H1 (cell line): ENCODE measurements around the gene KTI12. TPM values are rescaled to one million over a fixed set of nuclear protein-coding genes. Genes with fewer than 3 reads are reported as not detected.
A peak's percentile ranks its signal among the peaks of the same experiment; 100 is the strongest.

Source experiments
- CTCF ChIA-PET: fragments of 300-600 bp; sonication (Branson Sonifier 250); formaldehyde crosslinking; loops from one replicate; lab custom pipeline; 2021; ENCODE audit not compliant: partially characterized antibody; lab: Charles Lee
- POLR2A ChIA-PET: fragments of 300-600 bp; sonication (Branson Sonifier 250); formaldehyde crosslinking; loops from one replicate; lab custom pipeline; 2021; ENCODE audit warnings: inconsistent platforms; ENCODE audit not compliant: partially characterized antibody; lab: Charles Lee
- DNase-seq, 2 experiments: peaks; one replicate each; pipeline versions ENCODE4 v3.0.0 to v3.0.0-alpha.2; 2010 to 2022; ENCODE audit warnings: low spot score in 2 of 2, low read depth in 1 of 2, mixed read lengths in 1 of 2
- FAIRE-seq: peaks from 2 replicates; lab custom pipeline; 2011; peaks lifted over from hg19 to GRCh38; lab: Jason Lieb, UNC
- H2AFZ ChIP-seq: 2 replicates; pipeline ENCODE4 v1.8.1; 2012; ENCODE audit warnings: low read length, inconsistent platforms
- H2AK5ac ChIP-seq: 2 replicates; pipeline ENCODE4 v1.6.1; 2013; ENCODE audit warnings: low read depth, low read length
- H2BK120ac ChIP-seq: replicated peaks from 2 replicates; pipeline ENCODE3; 2013; ENCODE audit warnings: low read depth, low read length, inconsistent platforms
- H2BK12ac ChIP-seq: 2 replicates; pipeline ENCODE4 v1.6.1; 2013; ENCODE audit warnings: low read depth, low read length
- H2BK15ac ChIP-seq: 2 replicates; pipeline ENCODE4 v1.6.1; 2013; ENCODE audit warnings: low read length
- H2BK20ac ChIP-seq: 2 replicates; pipeline ENCODE4 v1.6.1; 2013; ENCODE audit warnings: low read length
- H2BK5ac ChIP-seq: 2 replicates; pipeline ENCODE4 v1.6.1; 2013; ENCODE audit warnings: low read depth, low read length
- H3K14ac ChIP-seq: 2 replicates; pipeline ENCODE4 v1.6.1; 2013; ENCODE audit warnings: inconsistent platforms; ENCODE audit not compliant: insufficient read length
- H3K18ac ChIP-seq: 2 replicates; pipeline ENCODE4 v1.6.1; 2013; ENCODE audit warnings: low read length; ENCODE audit errors: extremely low read depth
- H3K23ac ChIP-seq: 2 replicates; pipeline ENCODE4 v1.6.1; 2013; ENCODE audit warnings: inconsistent platforms; ENCODE audit not compliant: insufficient read length
- H3K23me2 ChIP-seq: 2 replicates; pipeline ENCODE4 v1.6.1; 2013; ENCODE audit warnings: low read depth, low read length
- H3K27ac ChIP-seq: 2 replicates; pipeline ENCODE4 v1.6.1; 2011; ENCODE audit warnings: low read depth, low read length, inconsistent platforms
- H3K27me3 ChIP-seq, 4 experiments: replicated peaks in 1 of 4; 1 replicate in 1 of 4; 2 replicates in 3 of 4; pipeline versions ENCODE4 v1.6.1 to v1.8.1; 2011 to 2013; ENCODE audit warnings: low read length in 3 of 4, mild to moderate bottlenecking in 3 of 4, inconsistent platforms in 2 of 4, mixed read lengths in 2 of 4, moderate library complexity in 1 of 4; ENCODE audit not compliant: control insufficient read depth in 3 of 4, insufficient read depth in 3 of 4; ENCODE audit errors: extremely low read depth in 1 of 4
- H3K36me3 ChIP-seq, 4 experiments: 2 replicates each; pipeline versions ENCODE4 v1.6.1 to v1.8.1; 2011 to 2013; ENCODE audit warnings: mild to moderate bottlenecking in 4 of 4, low read length in 3 of 4, moderate library complexity in 2 of 4, control low read depth in 1 of 4, inconsistent platforms in 1 of 4; ENCODE audit not compliant: insufficient read depth in 4 of 4, control insufficient read depth in 2 of 4
- H3K4ac ChIP-seq: replicated peaks from 2 replicates; pipeline ENCODE3; 2013; ENCODE audit warnings: low read length, low read depth, mixed read lengths, inconsistent platforms; ENCODE audit not compliant: insufficient read length
- H3K4me1 ChIP-seq, 4 experiments: replicated peaks in 1 of 4; 1 replicate in 1 of 4; 2 replicates in 3 of 4; pipeline versions ENCODE4 v1.6.1 to v1.8.1; 2011 to 2013; ENCODE audit warnings: low read length in 3 of 4, inconsistent platforms in 2 of 4, mixed read lengths in 1 of 4; ENCODE audit not compliant: insufficient read depth in 4 of 4, control insufficient read depth in 3 of 4
- H3K4me2 ChIP-seq, 2 experiments: 2 replicates each; pipeline versions ENCODE4 v1.6.1 to v1.8.1; 2011 to 2013; ENCODE audit warnings: low read depth in 2 of 2, low read length in 2 of 2, control low read depth in 1 of 2, inconsistent platforms in 1 of 2, mild to moderate bottlenecking in 1 of 2; ENCODE audit not compliant: insufficient read depth in 1 of 2
- H3K4me3 ChIP-seq, 4 experiments: fragments of 200-600, 300-600 bp in 1 of 4; sonication (generic), shearing (Covaris generic), sonication (Bioruptor Twin) in 1 of 4; 2 replicates each; pipeline versions ENCODE4 v1.5.1 to v1.8.1; 2011 to 2016; ENCODE audit warnings: low read length in 4 of 4, low read depth in 3 of 4, control low read depth in 2 of 4, inconsistent platforms in 2 of 4, mild to moderate bottlenecking in 2 of 4, mixed read lengths in 1 of 4, moderate library complexity in 1 of 4; ENCODE audit not compliant: insufficient read depth in 2 of 4; ENCODE audit errors: extremely low read depth in 1 of 4
- H3K56ac ChIP-seq: replicated peaks from 2 replicates; pipeline ENCODE3; 2013; ENCODE audit warnings: low read depth, mild to moderate bottlenecking, mixed read lengths, low read length, inconsistent platforms; ENCODE audit not compliant: insufficient read length
- H3K79me1 ChIP-seq: 2 replicates; pipeline ENCODE4 v1.6.1; 2013; ENCODE audit warnings: low read depth, low read length, control low read depth
- H3K79me2 ChIP-seq, 2 experiments: 2 replicates each; pipeline versions ENCODE4 v1.6.1 to v1.8.1; 2012 to 2013; ENCODE audit warnings: low read length in 2 of 2, mild to moderate bottlenecking in 2 of 2, inconsistent platforms in 1 of 2; ENCODE audit not compliant: insufficient read depth in 2 of 2, control insufficient read depth in 1 of 2
- H3K9ac ChIP-seq, 4 experiments: replicated peaks in 1 of 4; 1 replicate in 1 of 4; 2 replicates in 3 of 4; pipeline versions ENCODE4 v1.6.1 to v1.8.1; 2011 to 2013; ENCODE audit warnings: low read depth in 3 of 4, low read length in 3 of 4, control low read depth in 2 of 4, mild to moderate bottlenecking in 2 of 4, moderate library complexity in 2 of 4, inconsistent platforms in 1 of 4; ENCODE audit errors: extremely low read depth in 1 of 4
- H3K9me3 ChIP-seq, 2 experiments: 2 replicates each; pipeline versions ENCODE4 v1.6.1 to v1.8.1; 2012 to 2013; ENCODE audit warnings: mild to moderate bottlenecking in 2 of 2, moderate library complexity in 2 of 2, control low read depth in 1 of 2, inconsistent platforms in 1 of 2, low read depth in 1 of 2, low read length in 1 of 2, mixed read lengths in 1 of 2; ENCODE audit not compliant: insufficient read depth in 2 of 2
- H4K20me1 ChIP-seq, 2 experiments: replicated peaks in 1 of 2; 2 replicates each; pipeline versions ENCODE3 to v1.8.1; 2011 to 2013; ENCODE audit warnings: inconsistent platforms in 2 of 2, low read length in 2 of 2, mild to moderate bottlenecking in 1 of 2; ENCODE audit not compliant: insufficient read depth in 2 of 2, control insufficient read depth in 1 of 2
- H4K5ac ChIP-seq: 2 replicates; pipeline ENCODE4 v1.6.1; 2013; ENCODE audit warnings: low read length, low read depth, mixed read lengths, inconsistent platforms; ENCODE audit not compliant: insufficient read length
- H4K8ac ChIP-seq: 2 replicates; pipeline ENCODE4 v1.8.0; 2013; ENCODE audit warnings: mild to moderate bottlenecking, moderate library complexity, low read length, inconsistent platforms; ENCODE audit not compliant: insufficient read depth; ENCODE audit errors: extremely low read depth
- H4K91ac ChIP-seq: replicated peaks from 2 replicates; pipeline ENCODE3; 2013; ENCODE audit warnings: low read length, mixed read lengths, inconsistent platforms; ENCODE audit not compliant: insufficient read length
- CHD1 ChIP-seq: IDR thresholded peaks from 2 replicates; pipeline ENCODE4 v1.6.1; 2012; ENCODE audit warnings: low read depth, low read length, improper control_type of control experiment
- GABPA ChIP-seq: IDR thresholded peaks from 2 replicates; pipeline ENCODE4 v1.6.1; 2011; ENCODE audit warnings: mild to moderate bottlenecking, low read length, moderate library complexity, borderline replicate concordance; ENCODE audit not compliant: insufficient read depth
- KDM4A ChIP-seq: IDR thresholded peaks from one replicate; pipeline ENCODE4 v1.7.1; 2012; ENCODE audit warnings: low read depth, mild to moderate bottlenecking, moderate library complexity, low read length, inconsistent platforms; ENCODE audit not compliant: severe bottlenecking
- KDM5A ChIP-seq: fragments of 200-600 bp; IDR thresholded peaks from 2 replicates; pipeline ENCODE4 v1.7.1; 2012; ENCODE audit warnings: mild to moderate bottlenecking, low read length, inconsistent platforms, mixed read lengths
- MAFK ChIP-seq: IDR thresholded peaks from 2 replicates; pipeline ENCODE4 v1.6.1; 2012; ENCODE audit warnings: low read depth, mild to moderate bottlenecking, improper control_type of control experiment, low read length
- NRF1 ChIP-seq: IDR thresholded peaks from 2 replicates; pipeline ENCODE4 v1.6.1; 2011; ENCODE audit warnings: mild to moderate bottlenecking, low read depth, low read length, improper control_type of control experiment
- SAP30 ChIP-seq: fragments of 300-600 bp; sonication (generic); IDR thresholded peaks from 2 replicates; pipeline ENCODE4 v1.7.1; 2012; ENCODE audit warnings: low read length, moderate library complexity, mild to moderate bottlenecking, inconsistent platforms; ENCODE audit not compliant: insufficient read depth, insufficient replicate concordance
- SIRT6 ChIP-seq: IDR thresholded peaks from one replicate; pipeline ENCODE4 v1.7.1; 2012; ENCODE audit warnings: low read length, inconsistent platforms
- SP2 ChIP-seq: IDR thresholded peaks from 2 replicates; pipeline ENCODE4 v1.6.1; 2012; ENCODE audit warnings: mild to moderate bottlenecking, low read length, inconsistent platforms
- SUZ12 ChIP-seq: fragments of 200-600 bp; sonication (generic); IDR thresholded peaks from 2 replicates; pipeline ENCODE4 v1.6.1; 2012; ENCODE audit warnings: mild to moderate bottlenecking, inconsistent platforms, low read length, moderate library complexity, mixed read lengths
- TAF7 ChIP-seq: optimal IDR thresholded peaks from 2 replicates; pipeline ENCODE3; 2011; ENCODE audit warnings: low read depth, mild to moderate bottlenecking, inconsistent platforms, low read length, moderate library complexity, borderline replicate concordance
- WGBS, 2 experiments: shearing (Covaris generic) in 1 of 2; methylation state at CpG; one replicate each; pipeline versions ENCODE4 v1.1.6 to v1.1.7; 2013 to 2015; ENCODE audit warnings: low lambda C conversion rate in 2 of 2, mixed read lengths in 2 of 2, inconsistent platforms in 1 of 2, low coverage in 1 of 2, missing lambda C conversion rate in 1 of 2; ENCODE audit not compliant: insufficient replicate concordance in 2 of 2, insufficient coverage in 1 of 2, insufficient read length in 1 of 2; ENCODE audit errors: extremely low coverage in 1 of 2, missing lambda C conversion rate in 1 of 2; 5-methylcytosine and 5-hydroxymethylcytosine counted together
- polyA plus RNA-seq, 7 experiments: library from polyadenylated mRNA; depleted of rRNA in 3 of 7; stranded (reverse) in 5 of 7; unstranded in 2 of 7; fragments of >200 nt in 5 of 7; fragments of 200-250 nt in 2 of 7; gene quantifications; 1 replicate in 5 of 7; 2 replicates in 1 of 7; 4 replicates in 1 of 7; pipeline versions ENCODE4 v1.2.1 to v1.2.3, GENCODE V29; 2011 to 2013; ENCODE audit warnings: missing spikeins in 2 of 7, mixed read lengths in 2 of 7
- total RNA-seq: library from RNA; stranded (reverse); fragmentation: NEBNext Ultra II Directional; extraction: Animal tissue kit (Norgen Biotek cat#: 25700); gene quantifications from 2 replicates; pipeline ENCODE4 v1.2.1, GENCODE V29; 2021

The KTI12 gene
- total and polyA plus RNA-seq, 2 of the 8 experiments (the other 6 are each of a cell fraction or from before 2014, with no cell fraction given), result 7.5 to 16.2 TPM

GRCh38 chr1:51989582-51990477 is 43.8 kb downstream of the KTI12 start:
- H2BK5ac ChIP-seq, result peak overlapping the region; percentile 44; the same call in 1 of the 2 replicates
- peaks cover 6% of the 10 kb centered on the region for H3K79me1 ChIP-seq
- H4K91ac ChIP-seq, result no peak overlapping the region
- no peak overlapping the region for H4K5ac ChIP-seq
- H3K4me1 ChIP-seq, result peaks cover 1 to 9% (median 6%) of the 10 kb centered on the region in 4 experiments; a peak in 6 of 7 replicates
- peak overlapping the region; percentile 76 for H4K8ac ChIP-seq
- no peak overlapping the region for H3K56ac ChIP-seq
- no peak overlapping the region for H2BK15ac ChIP-seq
- peak overlapping the region; percentile 73; the same call in 1 of the 2 replicates for H3K27ac ChIP-seq
- peaks cover 0 to 2% (median 0%) of the 10 kb centered on the region in 4 experiments; a peak in 2 of 7 replicates for H3K27me3 ChIP-seq
- no peak for DNase-seq
- no peaks in the 10 kb centered on the region for H3K9me3 ChIP-seq
- peaks cover 0 to 27% of the 10 kb centered on the region in 2 experiments; a peak in 3 of 4 replicates for H3K79me2 ChIP-seq
- 0 out of 2 replicates have a peak overlapping the region, but pooled peaks have one; percentile 40 for H2AK5ac ChIP-seq
- no peak overlapping the region for H2BK20ac ChIP-seq
- peak overlapping the region; percentile 48 to 94 (median 60); a peak in 6 of 7 replicates for H3K9ac ChIP-seq
- peaks cover 0 to 17% (median 0%) of the 10 kb centered on the region in 4 experiments; a peak in 2 of 8 replicates for H3K36me3 ChIP-seq
- H3K4ac ChIP-seq, result no peak overlapping the region
- no peak overlapping the region for H2AFZ ChIP-seq
- peaks cover 11% of the 10 kb centered on the region for H3K23me2 ChIP-seq
- H2BK12ac ChIP-seq, result no peak overlapping the region
- H3K4me2 ChIP-seq, result peak overlapping the region; percentile 76 to 91
- 10% methylated on average over 11 of the region's 47 CpGs; no CpG with 5 or more reads in 1 of the 2 experiments for WGBS, 2 experiments
- no peak overlapping the region; the same call in 1 of the 2 replicates for H3K18ac ChIP-seq
- CTCF ChIA-PET, result interaction anchor here (0.6 to 1.4 kb wide), 3 partner anchors 9 to 106 kb away, joined by 3 read pairs; no protein-coding TSS in a partner anchor
- no peak overlapping the region for H2BK120ac ChIP-seq
- no peaks in the 10 kb centered on the region for H4K20me1 ChIP-seq
- POLR2A ChIA-PET, result interaction anchor here (0.9 to 1.6 kb wide), 6 partner anchors 8 to 145 kb away, joined by 3 to 5 read pairs (median 4); partner anchors contain the start of gene KTI12
- H3K14ac ChIP-seq, result no peak overlapping the region
- no peak overlapping the region for H3K23ac ChIP-seq
- no peak for FAIRE-seq
- peak overlapping the region; percentile 43 to 96 (median 56) for H3K4me3 ChIP-seq
- no peak for TF ChIP-seq TAF7
- TF ChIP-seq SUZ12, result no peak
- TF ChIP-seq SAP30, result no peak
- TF ChIP-seq CHD1, result no peak
- TF ChIP-seq MAFK, result no peak
- TF ChIP-seq KDM4A, result no peak
- no peak for TF ChIP-seq KDM5A
- TF ChIP-seq GABPA, result no peak
- no peak for TF ChIP-seq SP2
- TF ChIP-seq SIRT6, result no peak
- TF ChIP-seq NRF1, result no peak
